Loucy (cell line): ENCODE measurements around the gene PRKN.

Experiments used
- H2AFZ ChIP-seq: fragments of 200-600 bp; sonication (generic); 2 replicates; pipeline ENCODE4 v1.6.0; 2016; ENCODE audit warnings: antibody characterized with exemption, mild to moderate bottlenecking, low read length, moderate library complexity
- H3F3A ChIP-seq: fragments of 200-600 bp; 2 replicates; pipeline ENCODE4 v1.6.0; 2016; ENCODE audit warnings: antibody characterized with exemption, low read depth, mild to moderate bottlenecking
- H3K27me3 ChIP-seq: fragments of 200-600 bp; sonication (generic); 2 replicates; pipeline ENCODE4 v1.6.1; 2014; ENCODE audit warnings: low read length, mild to moderate bottlenecking; ENCODE audit not compliant: insufficient read depth, poor library complexity, severe bottlenecking
- H3K36me3 ChIP-seq: fragments of 200-600 bp; sonication (generic); 2 replicates; pipeline ENCODE4 v1.6.1; 2016; ENCODE audit warnings: low read length; ENCODE audit not compliant: insufficient read depth
- H3K4me1 ChIP-seq: fragments of 200-600 bp; sonication (generic); 2 replicates; pipeline ENCODE4 v1.5.1; 2014; ENCODE audit warnings: low read length, mild to moderate bottlenecking; ENCODE audit not compliant: insufficient read depth, poor library complexity, severe bottlenecking
- H3K4me2 ChIP-seq: fragments of 200-600 bp; sonication (generic); 2 replicates; pipeline ENCODE4 v1.6.0; 2014; ENCODE audit warnings: antibody characterized with exemption, low read length, low read depth, mild to moderate bottlenecking; ENCODE audit not compliant: poor library complexity, severe bottlenecking
- H3K4me3 ChIP-seq: fragments of 200-600 bp; sonication (generic); 2 replicates; pipeline ENCODE4 v1.5.1; 2014; ENCODE audit warnings: low read length, mild to moderate bottlenecking, mixed read lengths; ENCODE audit not compliant: poor library complexity, severe bottlenecking
- H3K79me2 ChIP-seq: fragments of 200-600 bp; sonication (generic); 2 replicates; pipeline ENCODE4 v1.6.1; 2014; ENCODE audit warnings: low read length; ENCODE audit not compliant: insufficient read depth
- H3K9ac ChIP-seq: fragments of 200-600 bp; sonication (generic); 2 replicates; pipeline ENCODE4 v1.6.0; 2014; ENCODE audit warnings: mild to moderate bottlenecking, low read depth, low read length, moderate library complexity; ENCODE audit not compliant: poor library complexity, severe bottlenecking
- H3K9me2 ChIP-seq: fragments of 200-600 bp; sonication (generic); replicated peaks from 2 replicates; pipeline ENCODE4 v1.6.1; 2016; ENCODE audit warnings: low read depth, low read length, mixed read lengths
- H3K9me3 ChIP-seq: fragments of 200-600 bp; sonication (generic); 2 replicates; pipeline ENCODE4 v1.6.1; 2014; ENCODE audit warnings: mild to moderate bottlenecking, antibody characterized with exemption, low read length, low read depth; ENCODE audit not compliant: insufficient read depth
- H4K20me1 ChIP-seq: fragments of 200-600 bp; sonication (generic); 2 replicates; pipeline ENCODE4 v1.6.0; 2014; ENCODE audit warnings: antibody characterized with exemption, low read length, mild to moderate bottlenecking; ENCODE audit not compliant: insufficient read depth, poor library complexity, severe bottlenecking
- CTCF ChIP-seq: fragments of 200-600 bp; sonication (generic); conservative IDR thresholded peaks from 2 replicates; pipeline ENCODE4 v1.5.1; 2014; ENCODE audit warnings: mild to moderate bottlenecking, antibody characterized with exemption, low read length
- EZH2phosphoT487 ChIP-seq: fragments of 200-600 bp; IDR thresholded peaks from 2 replicates; pipeline ENCODE4 v1.6.1; 2018; ENCODE audit warnings: antibody characterized with exemption, mild to moderate bottlenecking, moderate library complexity, borderline replicate concordance

PRKN gene

GRCh38 chr6:161533266-161533665 is 1194.3 kb downstream of the PRKN start:
- no peak overlapping the region for H3K9ac ChIP-seq
- H2AFZ ChIP-seq, result no peak overlapping the region
- no peaks in the 10 kb centered on the region for H4K20me1 ChIP-seq
- TF ChIP-seq EZH2phosphoT487, result no peak
- no peaks in the 10 kb centered on the region for H3K36me3 ChIP-seq
- H3K27me3 ChIP-seq, result no peaks in the 10 kb centered on the region
- H3K9me3 ChIP-seq, result 0 out of 2 replicates have a peak, but pooled peaks cover 3% of the 10 kb centered on the region
- no peaks in the 10 kb centered on the region for H3K4me1 ChIP-seq
- H3K4me2 ChIP-seq, result no peak overlapping the region
- H3K79me2 ChIP-seq, result no peaks in the 10 kb centered on the region
- no peak overlapping the region for H3K4me3 ChIP-seq
- H3K9me2 ChIP-seq, result no peaks in the 10 kb centered on the region
- H3F3A ChIP-seq, result no peaks in the 10 kb centered on the region

DNA sequence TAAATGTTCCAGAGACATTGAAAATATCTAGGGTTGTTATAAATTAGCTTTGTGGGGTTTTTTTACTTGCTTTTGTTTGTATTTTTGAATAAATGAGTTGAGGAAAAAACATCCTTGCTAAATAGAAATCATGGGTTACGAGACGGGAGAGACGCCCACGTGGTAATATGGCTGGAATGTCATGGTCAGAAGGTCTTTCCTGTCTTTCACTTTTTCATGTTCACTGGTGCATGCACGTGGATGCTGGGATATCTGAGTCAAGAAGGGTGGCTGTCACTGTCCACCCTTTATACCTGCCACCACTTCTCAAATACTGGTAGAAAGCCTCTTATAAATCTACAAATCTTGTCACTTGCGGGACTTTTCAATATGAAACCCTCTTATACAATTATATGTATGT is 1195.0 kb downstream of the PRKN start:
- Histone ChIP-seq H3K27me3 (no peaks in the 10 kb centered on the region), H3K79me2 (no peaks in the 10 kb centered on the region), H3F3A (no peaks in the 10 kb centered on the region), H3K4me1 (no peaks in the 10 kb centered on the region), H3K36me3 (no peaks in the 10 kb centered on the region), H4K20me1 (no peaks in the 10 kb centered on the region), H2AFZ (no peak overlapping the region), H3K9ac (no peak overlapping the region), H3K9me2 (no peaks in the 10 kb centered on the region), H3K9me3 (0 out of 2 replicates have a peak, but pooled peaks cover 3% of the 10 kb centered on the region), H3K4me3 (no peak overlapping the region), H3K4me2 (no peak overlapping the region)
- TF ChIP-seq CTCF (no peak), EZH2phosphoT487 (no peak)

DNA sequence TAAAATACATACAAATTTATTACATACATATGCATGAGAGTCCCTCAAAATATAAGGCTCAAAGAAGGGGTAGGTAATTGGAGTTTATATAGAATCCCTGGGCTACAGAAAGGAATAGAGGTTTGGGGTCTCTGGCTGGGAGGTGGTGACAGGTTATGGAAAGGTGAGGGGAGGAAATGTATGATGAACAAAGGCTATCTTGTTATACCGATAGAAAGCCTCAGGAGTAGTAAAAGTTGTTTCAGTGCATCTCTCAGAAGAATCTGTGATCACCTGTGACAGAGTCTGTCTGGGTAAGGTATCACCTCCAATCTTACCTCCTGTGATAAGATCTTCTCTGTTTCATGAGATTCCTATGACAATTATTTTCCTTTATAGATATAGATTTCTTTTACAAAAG is 1200.8 kb downstream of the PRKN start:
- no peak overlapping the region for H3K4me3 ChIP-seq
- H3K79me2 ChIP-seq, result no peaks in the 10 kb centered on the region
- H3F3A ChIP-seq, result no peaks in the 10 kb centered on the region
- no peaks in the 10 kb centered on the region for H3K36me3 ChIP-seq
- no peak for TF ChIP-seq EZH2phosphoT487
- no peak for TF ChIP-seq CTCF
- no peaks in the 10 kb centered on the region for H3K9me2 ChIP-seq
- H3K27me3 ChIP-seq, result no peaks in the 10 kb centered on the region
- H3K4me1 ChIP-seq, result no peaks in the 10 kb centered on the region
- H4K20me1 ChIP-seq, result no peaks in the 10 kb centered on the region
- no peak overlapping the region for H3K4me2 ChIP-seq
- 0 out of 2 replicates have a peak, but pooled peaks cover 3% of the 10 kb centered on the region for H3K9me3 ChIP-seq
- no peak overlapping the region for H3K9ac ChIP-seq
- no peak overlapping the region for H2AFZ ChIP-seq

DNA sequence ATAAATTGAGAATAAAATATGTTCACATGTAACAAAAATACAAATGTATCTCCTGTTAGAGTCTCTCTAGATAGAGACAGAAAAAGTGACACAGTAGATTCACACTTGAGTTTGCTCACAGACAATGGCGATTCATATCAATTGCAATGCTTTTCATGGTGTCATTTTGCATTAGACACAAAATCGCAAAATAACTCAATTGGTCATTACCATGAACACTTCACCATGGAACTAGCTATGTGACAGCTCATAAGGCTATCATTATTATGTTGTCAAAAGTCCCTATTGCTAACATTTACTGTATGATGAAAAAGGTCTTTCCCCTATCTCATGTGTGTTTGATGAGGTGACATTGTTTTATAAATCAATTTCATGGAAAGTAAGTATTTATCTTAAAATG is 1204.2 kb downstream of the PRKN start:
- H3K9me3 ChIP-seq, result no peaks in the 10 kb centered on the region; the same call in 1 of the 2 replicates
- H2AFZ ChIP-seq, result no peak overlapping the region
- no peak overlapping the region for H3K4me3 ChIP-seq
- TF ChIP-seq CTCF, result no peak
- TF ChIP-seq EZH2phosphoT487, result no peak
- H3K9ac ChIP-seq, result no peak overlapping the region
- H3K27me3 ChIP-seq, result no peaks in the 10 kb centered on the region
- no peaks in the 10 kb centered on the region for H4K20me1 ChIP-seq
- H3K4me2 ChIP-seq, result no peak overlapping the region
- no peaks in the 10 kb centered on the region for H3K36me3 ChIP-seq
- no peaks in the 10 kb centered on the region for H3K9me2 ChIP-seq
- H3K4me1 ChIP-seq, result no peaks in the 10 kb centered on the region
- H3F3A ChIP-seq, result no peaks in the 10 kb centered on the region
- no peaks in the 10 kb centered on the region for H3K79me2 ChIP-seq
